ENCODE measurements around the gene PNMT.

The PNMT gene

DNA sequence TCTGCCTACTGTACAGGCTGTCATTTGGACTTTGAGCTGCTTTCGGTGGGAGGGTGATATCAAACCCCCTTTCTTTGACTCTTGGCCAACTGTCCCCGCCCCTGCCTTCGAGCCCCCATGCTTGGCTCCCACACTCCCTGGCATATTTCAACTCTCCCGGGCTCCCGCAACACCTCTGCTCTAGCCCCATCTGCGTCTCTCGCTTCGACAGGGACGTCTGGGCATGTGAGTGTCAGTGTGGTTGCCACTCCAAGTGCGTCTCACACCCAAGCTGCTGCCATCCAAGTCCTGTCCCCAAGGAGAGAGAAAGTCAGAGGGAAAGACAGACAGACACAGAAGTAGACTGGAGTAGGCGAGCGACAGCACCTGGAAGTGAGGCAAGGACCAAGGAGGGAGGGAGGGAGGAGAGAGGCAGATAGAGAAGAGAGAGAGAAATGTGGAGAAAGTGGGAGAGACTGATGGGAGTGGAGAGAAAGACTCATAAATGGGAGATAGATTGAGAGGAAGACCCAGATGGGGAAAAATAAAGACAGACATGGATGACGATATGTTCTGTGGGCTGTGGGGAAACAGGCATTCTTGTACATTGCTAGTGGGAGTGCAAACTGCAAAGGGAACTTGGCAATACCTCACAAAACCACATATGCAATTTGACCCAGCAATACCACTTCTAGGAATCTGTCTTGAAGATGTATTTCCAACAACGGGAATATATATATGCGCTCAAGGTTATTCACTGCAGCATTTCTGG, 19.5 kb upstream of the PNMT start:
- no peak for DNase-seq (ENCODE audit: low read depth)
- TF ChIP-seq, protein P1, sequence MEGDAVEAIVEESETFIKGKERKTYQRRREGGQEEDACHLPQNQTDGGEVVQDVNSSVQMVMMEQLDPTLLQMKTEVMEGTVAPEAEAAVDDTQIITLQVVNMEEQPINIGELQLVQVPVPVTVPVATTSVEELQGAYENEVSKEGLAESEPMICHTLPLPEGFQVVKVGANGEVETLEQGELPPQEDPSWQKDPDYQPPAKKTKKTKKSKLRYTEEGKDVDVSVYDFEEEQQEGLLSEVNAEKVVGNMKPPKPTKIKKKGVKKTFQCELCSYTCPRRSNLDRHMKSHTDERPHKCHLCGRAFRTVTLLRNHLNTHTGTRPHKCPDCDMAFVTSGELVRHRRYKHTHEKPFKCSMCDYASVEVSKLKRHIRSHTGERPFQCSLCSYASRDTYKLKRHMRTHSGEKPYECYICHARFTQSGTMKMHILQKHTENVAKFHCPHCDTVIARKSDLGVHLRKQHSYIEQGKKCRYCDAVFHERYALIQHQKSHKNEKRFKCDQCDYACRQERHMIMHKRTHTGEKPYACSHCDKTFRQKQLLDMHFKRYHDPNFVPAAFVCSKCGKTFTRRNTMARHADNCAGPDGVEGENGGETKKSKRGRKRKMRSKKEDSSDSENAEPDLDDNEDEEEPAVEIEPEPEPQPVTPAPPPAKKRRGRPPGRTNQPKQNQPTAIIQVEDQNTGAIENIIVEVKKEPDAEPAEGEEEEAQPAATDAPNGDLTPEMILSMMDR (conservative IDR thresholded peaks at IDR 0.05; ENCODE audit: low read depth, low read length) = no peak
- no peak overlapping the region for H3K4me3 ChIP-seq (ENCODE audit: low read length)

DNA sequence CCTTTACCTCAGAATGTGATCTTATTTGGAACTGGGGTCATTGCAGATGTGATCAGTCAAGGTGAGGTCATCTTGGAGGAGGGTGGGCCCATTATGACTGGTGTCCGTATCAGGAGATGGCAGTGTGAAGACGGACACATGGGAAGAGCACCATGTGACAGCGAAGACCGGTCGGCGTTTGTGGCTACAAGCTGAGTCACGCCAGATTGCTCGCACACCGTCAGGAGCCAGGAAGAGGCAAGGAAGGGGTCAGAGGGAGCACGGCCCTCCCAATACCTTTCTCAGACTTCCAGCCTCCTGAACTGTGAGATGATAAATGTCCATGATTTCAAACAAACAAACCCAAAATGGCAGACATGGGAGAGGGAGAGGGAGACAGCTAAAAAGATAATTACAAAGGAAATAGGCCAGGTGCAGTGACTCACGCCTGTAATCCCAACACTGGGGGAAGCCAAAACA, 18.1 kb upstream of the PNMT start:
- no peak overlapping the region for H3K4me3 ChIP-seq (ENCODE audit: low read length)
- no peak for DNase-seq (ENCODE audit: low read depth)
- TF ChIP-seq, protein P1 (conservative IDR thresholded peaks at IDR 0.05; ENCODE audit: low read depth, low read length) = no peak

DNA sequence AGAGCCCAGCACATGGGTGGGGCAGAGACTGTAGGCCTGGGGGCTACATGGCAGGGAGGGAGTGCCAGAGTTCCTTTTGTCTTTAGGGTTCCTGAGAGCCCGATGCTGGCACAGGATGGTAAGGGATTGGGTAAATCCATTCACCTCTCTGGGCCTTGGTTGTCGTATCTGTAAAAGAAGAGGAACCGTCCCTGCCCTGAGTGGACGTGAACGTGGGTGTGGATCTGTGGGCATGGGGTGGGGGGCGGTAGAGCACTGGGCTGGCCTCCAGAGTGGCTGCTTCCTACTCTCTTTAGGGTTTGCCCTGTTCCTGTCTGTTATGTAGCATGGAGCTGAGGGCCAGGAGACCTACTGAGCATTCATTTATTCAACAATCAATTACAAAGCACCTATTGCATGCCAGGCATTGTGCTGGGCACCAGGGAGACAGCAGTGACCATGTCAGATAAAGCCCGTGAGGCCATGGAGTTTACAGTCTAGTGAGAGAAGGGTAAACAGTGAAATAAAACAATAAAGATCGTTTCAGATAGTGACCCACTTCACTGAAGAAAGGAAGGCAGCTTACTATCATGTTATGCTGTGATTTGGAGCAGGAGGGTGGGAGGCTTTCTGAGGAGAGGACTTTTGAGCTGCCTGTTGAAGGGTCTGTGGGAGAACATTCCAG, 16.2 kb upstream of the PNMT start:
- H3K4me3 ChIP-seq (ENCODE audit: low read length) = no peak overlapping the region
- no peak for DNase-seq (ENCODE audit: low read depth)
- TF ChIP-seq, protein P1 (conservative IDR thresholded peaks at IDR 0.05; ENCODE audit: low read depth, low read length) = no peak

DNA sequence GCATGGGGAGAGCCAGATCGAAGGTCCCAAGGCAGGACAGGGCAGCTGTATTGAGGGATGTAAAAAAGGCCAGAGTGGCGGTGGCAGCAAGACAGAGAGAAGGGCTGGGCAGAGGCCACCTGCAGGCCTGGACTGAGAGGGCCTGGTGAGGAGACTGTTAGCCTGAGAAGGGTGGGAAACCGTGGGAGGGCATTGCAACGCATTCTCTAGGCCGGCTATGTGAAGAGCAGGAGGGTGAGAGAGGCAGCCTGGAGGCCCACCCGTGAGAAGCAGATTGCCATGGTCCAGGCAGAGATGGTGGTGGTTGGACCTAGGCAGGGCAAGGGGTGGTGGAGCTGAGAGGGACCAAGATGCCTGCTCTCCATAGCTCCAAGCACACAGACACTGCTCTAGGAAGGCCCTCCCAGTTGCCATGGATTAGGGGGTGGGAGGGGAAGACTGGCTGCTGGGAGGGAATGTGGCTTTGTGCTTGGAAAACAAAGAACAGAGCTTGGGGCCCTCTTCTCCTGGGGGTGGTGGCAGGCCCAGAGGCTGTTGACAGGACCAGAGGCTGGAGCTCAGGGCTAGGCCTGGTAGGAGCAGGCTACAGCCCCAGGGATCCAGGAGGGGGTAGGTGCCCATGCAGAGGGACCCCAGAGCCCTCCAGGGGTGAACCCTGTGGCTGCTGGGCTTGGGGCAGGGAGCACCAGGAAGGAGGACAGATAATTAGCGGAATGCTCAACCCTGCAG, 15.5 kb upstream of the PNMT start:
- TF ChIP-seq, protein P1 (conservative IDR thresholded peaks at IDR 0.05; ENCODE audit: low read depth, low read length) = no peak
- H3K4me3 ChIP-seq (ENCODE audit: low read length) = no peak overlapping the region
- DNase-seq (ENCODE audit: low read depth) = no peak

DNA sequence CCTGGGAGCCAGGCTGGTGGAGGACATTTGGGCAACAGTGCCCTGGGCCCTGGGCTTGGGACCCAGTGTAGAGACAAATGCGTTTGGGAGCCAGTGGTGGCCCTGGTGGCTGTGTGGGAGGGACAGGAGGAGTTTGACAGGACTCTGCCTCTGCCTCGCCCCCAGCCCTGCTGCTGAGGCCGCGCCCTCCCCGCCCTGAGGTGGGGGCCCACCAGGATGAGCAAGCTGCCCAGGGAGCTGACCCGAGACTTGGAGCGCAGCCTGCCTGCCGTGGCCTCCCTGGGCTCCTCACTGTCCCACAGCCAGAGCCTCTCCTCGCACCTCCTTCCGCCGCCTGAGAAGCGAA, 15.0 kb upstream of the PNMT start:
- H3K4me3 ChIP-seq (ENCODE audit: low read length) = no peak overlapping the region
- DNase-seq (ENCODE audit: low read depth) = no peak
- TF ChIP-seq, protein P1 (conservative IDR thresholded peaks at IDR 0.05; ENCODE audit: low read depth, low read length) = no peak

DNA sequence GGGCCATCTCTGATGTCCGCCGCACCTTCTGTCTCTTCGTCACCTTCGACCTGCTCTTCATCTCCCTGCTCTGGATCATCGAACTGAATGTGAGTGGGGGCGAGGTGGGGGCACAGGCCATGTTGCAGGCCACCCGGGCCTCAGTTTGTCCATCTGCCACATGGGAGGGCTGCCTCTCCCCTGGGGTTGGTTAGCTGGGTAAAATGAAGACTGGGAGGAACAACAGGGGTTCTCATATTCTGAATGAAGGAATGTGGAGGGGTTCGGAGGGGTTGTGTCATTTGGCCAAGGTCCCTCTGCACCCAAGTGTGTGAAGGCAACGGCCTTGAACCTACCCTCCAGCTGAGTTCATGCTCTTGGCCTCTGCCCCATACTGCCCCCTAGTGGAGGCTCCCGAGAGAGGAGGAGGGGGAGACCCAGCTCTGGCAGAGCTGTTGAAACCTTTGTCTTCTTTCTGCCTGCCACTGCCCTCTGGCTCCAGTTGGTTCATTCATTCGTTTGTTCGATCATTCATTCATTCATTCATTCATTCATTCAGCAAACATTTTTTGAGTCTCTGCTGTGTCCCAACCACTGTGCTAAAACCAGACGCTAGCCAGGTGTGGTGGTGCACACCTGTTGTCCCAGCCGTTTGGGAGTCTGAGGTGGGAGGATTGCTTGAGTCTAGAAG, 14.5 kb upstream of the PNMT start:
- H3K4me3 ChIP-seq (ENCODE audit: low read length) = no peak overlapping the region
- TF ChIP-seq, protein P1 (conservative IDR thresholded peaks at IDR 0.05; ENCODE audit: low read depth, low read length) = peak; percentile 94
- DNase-seq (ENCODE audit: low read depth) = no peak

Measured in retinal pigment epithelial cell (primary cell).